Loucy (cell line): ENCODE results near the gene KAZALD1.

ENCODE experiments used
- H2AFZ ChIP-seq: fragments of 200-600 bp; sonication (generic); 2 replicates; pipeline ENCODE4 v1.6.0; 2016; ENCODE audit warnings: antibody characterized with exemption, mild to moderate bottlenecking, low read length, moderate library complexity
- H3F3A ChIP-seq: fragments of 200-600 bp; 2 replicates; pipeline ENCODE4 v1.6.0; 2016; ENCODE audit warnings: antibody characterized with exemption, low read depth, mild to moderate bottlenecking
- H3K27me3 ChIP-seq: fragments of 200-600 bp; sonication (generic); 2 replicates; pipeline ENCODE4 v1.6.1; 2014; ENCODE audit warnings: low read length, mild to moderate bottlenecking; ENCODE audit not compliant: insufficient read depth, poor library complexity, severe bottlenecking
- H3K36me3 ChIP-seq: fragments of 200-600 bp; sonication (generic); 2 replicates; pipeline ENCODE4 v1.6.1; 2016; ENCODE audit warnings: low read length; ENCODE audit not compliant: insufficient read depth
- H3K4me1 ChIP-seq: fragments of 200-600 bp; sonication (generic); 2 replicates; pipeline ENCODE4 v1.5.1; 2014; ENCODE audit warnings: low read length, mild to moderate bottlenecking; ENCODE audit not compliant: insufficient read depth, poor library complexity, severe bottlenecking
- H3K4me2 ChIP-seq: fragments of 200-600 bp; sonication (generic); 2 replicates; pipeline ENCODE4 v1.6.0; 2014; ENCODE audit warnings: antibody characterized with exemption, low read length, low read depth, mild to moderate bottlenecking; ENCODE audit not compliant: poor library complexity, severe bottlenecking
- H3K4me3 ChIP-seq: fragments of 200-600 bp; sonication (generic); 2 replicates; pipeline ENCODE4 v1.5.1; 2014; ENCODE audit warnings: low read length, mild to moderate bottlenecking, mixed read lengths; ENCODE audit not compliant: poor library complexity, severe bottlenecking
- H3K79me2 ChIP-seq: fragments of 200-600 bp; sonication (generic); 2 replicates; pipeline ENCODE4 v1.6.1; 2014; ENCODE audit warnings: low read length; ENCODE audit not compliant: insufficient read depth
- H3K9ac ChIP-seq: fragments of 200-600 bp; sonication (generic); 2 replicates; pipeline ENCODE4 v1.6.0; 2014; ENCODE audit warnings: mild to moderate bottlenecking, low read depth, low read length, moderate library complexity; ENCODE audit not compliant: poor library complexity, severe bottlenecking
- H3K9me2 ChIP-seq: fragments of 200-600 bp; sonication (generic); replicated peaks from 2 replicates; pipeline ENCODE4 v1.6.1; 2016; ENCODE audit warnings: low read depth, low read length, mixed read lengths
- H3K9me3 ChIP-seq: fragments of 200-600 bp; sonication (generic); 2 replicates; pipeline ENCODE4 v1.6.1; 2014; ENCODE audit warnings: mild to moderate bottlenecking, antibody characterized with exemption, low read length, low read depth; ENCODE audit not compliant: insufficient read depth
- H4K20me1 ChIP-seq: fragments of 200-600 bp; sonication (generic); 2 replicates; pipeline ENCODE4 v1.6.0; 2014; ENCODE audit warnings: antibody characterized with exemption, low read length, mild to moderate bottlenecking; ENCODE audit not compliant: insufficient read depth, poor library complexity, severe bottlenecking
- EZH2phosphoT487 ChIP-seq: fragments of 200-600 bp; IDR thresholded peaks from 2 replicates; pipeline ENCODE4 v1.6.1; 2018; ENCODE audit warnings: antibody characterized with exemption, mild to moderate bottlenecking, moderate library complexity, borderline replicate concordance
- TF ChIP-seq, protein P1 (sequence below): fragments of 200-600 bp; sonication (generic); conservative IDR thresholded peaks from 2 replicates; pipeline ENCODE4 v1.5.1; 2014; ENCODE audit warnings: mild to moderate bottlenecking, antibody characterized with exemption, low read length

The KAZALD1 gene

GRCh38 chr10:101053516-101053915 is 8.3 kb upstream of the KAZALD1 start:
- Histone ChIP-seq H3K79me2 (peaks cover 61% of the 10 kb centered on the region), H3K9ac (no peak overlapping the region), H3K9me3 (no peaks in the 10 kb centered on the region), H3K4me3 (no peak overlapping the region), H3F3A (no peaks in the 10 kb centered on the region), H3K36me3 (no peaks in the 10 kb centered on the region), H3K4me2 (no peak overlapping the region), H3K27me3 (no peaks in the 10 kb centered on the region), H3K4me1 (peaks cover 42% of the 10 kb centered on the region), H2AFZ (no peak overlapping the region), H3K9me2 (no peaks in the 10 kb centered on the region), H4K20me1 (peaks cover 20% of the 10 kb centered on the region)
- TF ChIP-seq, protein P1, sequence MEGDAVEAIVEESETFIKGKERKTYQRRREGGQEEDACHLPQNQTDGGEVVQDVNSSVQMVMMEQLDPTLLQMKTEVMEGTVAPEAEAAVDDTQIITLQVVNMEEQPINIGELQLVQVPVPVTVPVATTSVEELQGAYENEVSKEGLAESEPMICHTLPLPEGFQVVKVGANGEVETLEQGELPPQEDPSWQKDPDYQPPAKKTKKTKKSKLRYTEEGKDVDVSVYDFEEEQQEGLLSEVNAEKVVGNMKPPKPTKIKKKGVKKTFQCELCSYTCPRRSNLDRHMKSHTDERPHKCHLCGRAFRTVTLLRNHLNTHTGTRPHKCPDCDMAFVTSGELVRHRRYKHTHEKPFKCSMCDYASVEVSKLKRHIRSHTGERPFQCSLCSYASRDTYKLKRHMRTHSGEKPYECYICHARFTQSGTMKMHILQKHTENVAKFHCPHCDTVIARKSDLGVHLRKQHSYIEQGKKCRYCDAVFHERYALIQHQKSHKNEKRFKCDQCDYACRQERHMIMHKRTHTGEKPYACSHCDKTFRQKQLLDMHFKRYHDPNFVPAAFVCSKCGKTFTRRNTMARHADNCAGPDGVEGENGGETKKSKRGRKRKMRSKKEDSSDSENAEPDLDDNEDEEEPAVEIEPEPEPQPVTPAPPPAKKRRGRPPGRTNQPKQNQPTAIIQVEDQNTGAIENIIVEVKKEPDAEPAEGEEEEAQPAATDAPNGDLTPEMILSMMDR, result no peak
- TF ChIP-seq EZH2phosphoT487, result no peak

- peaks cover 23% of the 10 kb centered on the region for H4K20me1 ChIP-seq
- peak overlapping the region; percentile 54 for H3K4me3 ChIP-seq
- no peaks in the 10 kb centered on the region for H3K36me3 ChIP-seq
- TF ChIP-seq EZH2phosphoT487, result no peak
- TF ChIP-seq, protein P1, result no peak
- H2AFZ ChIP-seq, result no peak overlapping the region
- H3K27me3 ChIP-seq, result no peaks in the 10 kb centered on the region
- no peaks in the 10 kb centered on the region for H3K9me3 ChIP-seq
- peaks cover 68% of the 10 kb centered on the region for H3K79me2 ChIP-seq
- no peak overlapping the region for H3K9ac ChIP-seq
- no peaks in the 10 kb centered on the region for H3K9me2 ChIP-seq
- H3K4me1 ChIP-seq, result peaks cover 47% of the 10 kb centered on the region
- H3F3A ChIP-seq, result no peaks in the 10 kb centered on the region
- H3K4me2 ChIP-seq, result peak overlapping the region; percentile 73
Measured at GRCh38 chr10:101054351-101054750, 7.4 kb upstream of the KAZALD1 start.

GRCh38 chr10:101054876-101055275 is 6.9 kb upstream of the KAZALD1 start:
- peak overlapping the region; percentile 54 for H3K4me3 ChIP-seq
- H3K27me3 ChIP-seq, result no peaks in the 10 kb centered on the region
- no peak overlapping the region for H3K9ac ChIP-seq
- no peaks in the 10 kb centered on the region for H3K9me3 ChIP-seq
- H3K4me2 ChIP-seq, result peak overlapping the region; percentile 73
- H3K9me2 ChIP-seq, result no peaks in the 10 kb centered on the region
- H4K20me1 ChIP-seq, result peaks cover 28% of the 10 kb centered on the region
- peaks cover 52% of the 10 kb centered on the region for H3K4me1 ChIP-seq
- peaks cover 73% of the 10 kb centered on the region for H3K79me2 ChIP-seq
- no peak overlapping the region for H2AFZ ChIP-seq
- H3F3A ChIP-seq, result no peaks in the 10 kb centered on the region
- no peaks in the 10 kb centered on the region for H3K36me3 ChIP-seq
- TF ChIP-seq, protein P1, result no peak
- no peak for TF ChIP-seq EZH2phosphoT487
